ENCODE measurements around the gene TNFRSF13B. TPM values are rescaled to one million over a fixed set of nuclear protein-coding genes. Genes with fewer than 3 reads are reported as not detected.
"Not testable (repeated sequence)": the region's sequence is repeated elsewhere in the genome, so short reads cannot be mapped to it uniquely, and the experiment has no call there.

TNFRSF13B gene
- total RNA-seq, 2 donors from 2014 or later: not detected

- H3K4me3 ChIP-seq: peak overlapping the region; percentile 24
- H3K27ac ChIP-seq: no peak overlapping the region
These were observed 30.1 kb upstream of the TNFRSF13B start for GRCh38 chr17:17001874-17002520.

GRCh38 chr17:17001076-17001777 lies 29.3 kb upstream of the TNFRSF13B start:
- no peaks in the 10 kb centered on the region for H3K9me3 ChIP-seq
- ATAC-seq (ENCODE audit: insufficient number of reproducible peaks, low FRiP score, low read depth): no peak
- no peak overlapping the region for H3K27ac ChIP-seq
- no peaks in the 10 kb centered on the region for H3K36me3 ChIP-seq
- no peak for TF ChIP-seq CTCF (IDR thresholded peaks at IDR 0.05)
- H3K27me3 ChIP-seq (replicated peaks; ENCODE audit: insufficient read depth): no peaks in the 10 kb centered on the region
- H3K4me3 ChIP-seq: no peak overlapping the region
- peaks cover 4 to 34% of the 10 kb centered on the region in 2 donors for H3K4me1 ChIP-seq (ENCODE audit: control insufficient read depth in 1 of 2, low read depth in 2 of 2)
- no peak for DNase-seq (ENCODE audit: low spot score)

More at GRCh38 chr17:17001874-17002520, 30.1 kb upstream of the TNFRSF13B start:
- H3K27me3 ChIP-seq (replicated peaks; ENCODE audit: insufficient read depth): no peaks in the 10 kb centered on the region
- TF ChIP-seq CTCF (IDR thresholded peaks at IDR 0.05): peak; percentile 95
- peak; percentile 38 for DNase-seq (ENCODE audit: low spot score)
- no peaks in the 10 kb centered on the region for H3K9me3 ChIP-seq
- peaks cover 4 to 34% of the 10 kb centered on the region in 2 donors for H3K4me1 ChIP-seq (ENCODE audit: control insufficient read depth in 1 of 2, low read depth in 2 of 2)
- no peaks in the 10 kb centered on the region for H3K36me3 ChIP-seq
- no peak for ATAC-seq (ENCODE audit: insufficient number of reproducible peaks, low FRiP score, low read depth)

GRCh38 chr17:16999931-17000625 lies 28.2 kb upstream of the TNFRSF13B start:
- no peaks in the 10 kb centered on the region for H3K27me3 ChIP-seq (replicated peaks; ENCODE audit: insufficient read depth)
- TF ChIP-seq CTCF (IDR thresholded peaks at IDR 0.05): no peak
- ATAC-seq (ENCODE audit: insufficient number of reproducible peaks, low FRiP score, low read depth): no peak
- H3K27ac ChIP-seq: no peak overlapping the region
- no peaks in the 10 kb centered on the region for H3K36me3 ChIP-seq
- H3K4me3 ChIP-seq: no peak overlapping the region
- no peaks in the 10 kb centered on the region for H3K9me3 ChIP-seq
- H3K4me1 ChIP-seq (ENCODE audit: control insufficient read depth in 1 of 2, low read depth in 2 of 2): peaks cover 4 to 27% of the 10 kb centered on the region in 2 donors
- DNase-seq (ENCODE audit: low spot score): no peak

GRCh38 chr17:16997514-16998429 lies 25.9 kb upstream of the TNFRSF13B start:
- H3K9me3 ChIP-seq: no peaks in the 10 kb centered on the region
- no peaks in the 10 kb centered on the region for H3K27me3 ChIP-seq (replicated peaks; ENCODE audit: insufficient read depth)
- DNase-seq (ENCODE audit: low spot score) (no peak), ATAC-seq (ENCODE audit: insufficient number of reproducible peaks, low FRiP score, low read depth) (no peak)
- no peak overlapping the region for H3K27ac ChIP-seq
- no peak overlapping the region for H3K4me3 ChIP-seq
- no peaks in the 10 kb centered on the region for H3K36me3 ChIP-seq
- H3K4me1 ChIP-seq (ENCODE audit: control insufficient read depth in 1 of 2, low read depth in 2 of 2): peaks cover 0 to 15% of the 10 kb centered on the region in 2 donors
- no peak for TF ChIP-seq CTCF (IDR thresholded peaks at IDR 0.05)

GRCh38 chr17:16996726-16997125 lies 24.8 kb upstream of the TNFRSF13B start:
- not testable (repeated sequence) for H3K4me3 ChIP-seq; H3K36me3 ChIP-seq; DNase-seq (ENCODE audit: low spot score); H3K27me3 ChIP-seq (replicated peaks; ENCODE audit: insufficient read depth); H3K4me1 ChIP-seq (ENCODE audit: control insufficient read depth in 1 of 2, low read depth in 2 of 2); H3K9me3 ChIP-seq; ATAC-seq (ENCODE audit: insufficient number of reproducible peaks, low FRiP score, low read depth); H3K27ac ChIP-seq
